HG03520 (cell line): Measurements from ENCODE around the gene MCAM.

Experiments used
- ATAC-seq: cut with Tn5 transposase; IDR thresholded peaks from one replicate; pipeline ENCODE4 v1.9.1; 2021; ENCODE audit warnings: mild to moderate bottlenecking, moderate library complexity; ENCODE audit not compliant: unreplicated experiment

The MCAM gene

DNA sequence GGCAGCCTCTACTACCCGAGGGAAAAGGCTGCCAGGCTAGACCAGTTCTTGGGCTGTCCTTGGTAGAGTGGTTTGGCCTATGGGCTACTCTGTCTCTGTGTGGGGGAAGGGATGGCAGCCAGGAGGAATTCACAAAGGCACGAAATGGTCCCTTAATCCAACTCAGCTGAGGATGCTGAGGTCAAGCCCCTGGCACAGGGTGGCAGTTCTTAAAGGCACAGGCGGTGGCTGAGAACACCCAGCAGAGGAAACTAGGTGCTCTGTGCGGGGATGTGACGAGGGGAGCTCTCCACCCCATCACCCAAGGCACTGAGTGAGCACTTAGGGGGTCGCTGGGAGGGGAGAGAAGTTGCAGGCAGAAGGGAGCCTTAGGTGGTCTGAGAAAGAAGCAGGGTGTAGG, 29.7 kb upstream of the MCAM start, which contains the start of gene MFRP:
TSS of gene MFRP (minus strand) at position 101 of the 400 bp plus-strand sequence. CDS start 192 bp downstream, outside the sequence.
- no peak for ATAC-seq

- ATAC-seq, result no peak
Observed at GRCh38 chr11:119345685-119346084, 28.8 kb upstream of the MCAM start.

DNA sequence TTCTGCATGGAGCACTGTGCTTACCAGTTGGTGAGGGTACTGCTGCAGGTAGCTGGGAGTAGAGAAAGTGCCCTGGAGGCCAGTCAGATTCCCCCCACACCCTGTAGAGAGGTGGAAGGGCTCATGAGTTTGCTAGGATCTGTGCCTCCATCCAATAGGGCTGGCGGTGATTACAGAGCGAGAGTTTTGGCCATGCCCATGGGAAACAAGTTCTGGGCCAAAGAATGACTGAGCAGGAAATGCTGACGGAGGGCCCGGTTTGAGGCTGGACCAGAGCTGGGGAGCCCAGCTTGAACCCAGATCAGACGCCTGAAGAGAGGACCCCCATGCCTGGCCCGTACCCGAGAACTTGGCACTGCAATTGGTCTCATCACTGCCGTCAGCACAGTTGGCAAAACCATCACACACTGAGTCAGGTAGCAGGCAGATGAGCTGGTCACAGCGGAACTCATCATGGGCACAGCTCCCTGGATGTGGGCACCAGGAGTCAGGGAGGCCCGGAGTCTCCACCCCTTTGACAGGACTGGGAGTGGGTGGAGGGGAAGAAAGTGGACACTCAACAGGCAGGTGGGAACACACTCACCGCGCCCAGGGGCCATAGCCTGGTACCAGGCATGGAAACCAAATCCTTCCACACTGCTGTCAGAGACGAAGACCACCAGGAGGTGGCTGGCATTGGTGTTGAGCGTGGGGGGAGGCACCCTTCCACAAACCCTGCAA, 27.5 kb upstream of the MCAM start:
- ATAC-seq, result no peak

GRCh38 chr11:119343726-119344125, 26.8 kb upstream of the MCAM start:
- ATAC-seq, result no peak

- no peak for ATAC-seq
Observed at GRCh38 chr11:119342362-119343130, 25.6 kb upstream of the MCAM start.

DNA sequence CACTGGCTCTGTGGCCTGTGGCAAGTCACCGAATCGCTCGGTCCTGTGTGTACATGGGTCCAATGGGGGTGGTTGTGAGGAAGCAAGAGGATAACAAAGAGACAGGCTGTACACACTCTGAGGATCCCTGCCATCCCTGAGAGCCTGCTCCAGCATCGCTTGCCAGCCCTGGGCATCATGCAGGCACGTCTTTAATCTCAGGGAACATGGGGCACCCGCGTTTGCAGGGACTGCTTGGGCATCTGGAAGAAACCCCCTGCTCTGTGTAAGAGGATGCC, 25.0 kb upstream of the MCAM start:
- ATAC-seq, result no peak

DNA sequence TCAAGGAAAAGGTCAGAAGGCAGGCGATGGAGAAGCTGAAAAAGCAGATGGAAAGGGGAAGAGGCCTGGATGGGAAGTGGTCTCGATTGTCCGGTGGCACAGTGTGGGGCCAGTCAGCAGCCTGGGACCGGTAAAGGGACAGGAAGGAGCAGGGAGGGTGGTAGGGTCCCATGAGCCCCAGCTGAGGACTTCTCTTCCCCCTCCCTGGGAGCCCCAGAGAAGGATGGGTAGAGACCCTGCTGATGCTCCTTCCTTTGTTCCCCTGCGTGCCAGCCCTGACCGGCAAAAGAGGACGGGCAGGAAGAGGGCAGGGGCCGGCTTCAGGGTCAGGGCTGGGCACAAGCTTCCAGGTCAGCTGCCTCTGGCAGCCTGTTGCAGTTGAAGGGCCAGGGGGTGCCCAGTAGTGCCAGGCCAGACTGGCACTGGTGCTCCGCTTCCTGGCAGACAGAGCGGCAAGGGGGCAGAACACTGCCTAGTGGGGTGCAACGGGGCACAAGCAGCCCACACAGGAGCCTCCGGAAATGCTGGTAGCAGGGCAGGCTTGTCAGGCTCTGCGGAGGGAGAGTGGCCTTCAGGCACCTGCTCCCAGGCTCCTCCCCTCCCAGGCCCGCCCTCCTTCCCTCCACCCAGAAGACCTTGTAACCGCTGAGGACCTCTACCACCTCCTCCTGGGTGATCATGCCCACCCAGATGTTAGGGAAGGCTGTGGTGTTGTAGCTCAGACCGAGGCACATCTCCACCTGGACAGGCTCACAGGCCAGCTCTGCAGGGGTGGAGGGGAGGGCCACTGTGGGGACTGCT, 24.5 kb upstream of the MCAM start:
- ATAC-seq, result no peak

DNA sequence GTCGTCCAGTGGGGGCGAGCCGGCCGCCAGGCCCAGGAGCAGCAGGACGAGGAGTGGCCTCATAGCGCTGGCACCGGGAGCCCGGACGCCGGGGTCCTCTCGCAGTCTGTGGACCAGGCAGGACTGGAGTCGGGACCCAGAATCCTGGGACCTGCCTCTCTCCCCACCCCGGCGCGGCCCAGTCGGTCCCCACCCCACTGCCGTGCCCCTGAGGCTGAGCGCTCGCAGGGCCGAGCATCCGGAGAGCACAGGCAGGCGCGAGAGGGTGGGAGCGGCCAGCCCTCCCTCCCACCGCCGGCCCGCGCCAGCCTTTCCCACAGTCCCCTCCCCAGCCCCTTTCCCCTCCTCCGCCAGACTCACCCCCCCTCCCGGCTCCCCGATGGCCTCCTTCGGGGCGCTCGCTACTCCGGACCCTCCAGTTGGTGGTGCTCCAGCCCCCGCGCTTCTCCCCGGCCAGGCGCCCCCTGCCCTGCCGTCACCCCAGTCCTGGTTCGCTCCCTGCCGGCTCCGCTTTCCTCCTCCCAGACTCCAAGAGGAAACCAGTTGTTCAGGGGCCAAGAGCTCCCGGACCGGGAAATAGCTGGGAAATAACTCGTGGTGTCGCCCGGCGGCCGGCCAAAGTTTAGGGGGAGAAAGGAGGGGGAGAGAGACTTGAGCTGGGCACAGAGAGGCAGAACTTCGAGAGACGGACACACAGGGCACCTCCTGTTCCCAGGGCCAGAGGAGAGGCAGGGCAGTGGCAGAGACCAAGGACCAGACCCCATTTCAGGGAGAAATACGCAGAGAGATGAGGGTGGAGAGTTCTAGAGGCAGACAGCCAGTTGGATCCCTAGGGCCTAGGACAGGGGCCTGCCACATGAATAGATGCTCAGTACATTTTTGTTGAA, 23.6 kb upstream of the MCAM start, which contains the start of gene C1QTNF5:
TSS of gene C1QTNF5 (minus strand) at position 549 of the 887 bp plus-strand sequence. CDS start at position 63, 486 bp downstream.
- no peak for ATAC-seq

GRCh38 chr11:119339589-119340334, 22.8 kb upstream of the MCAM start:
- no peak for ATAC-seq

- no peak for ATAC-seq
Observed at GRCh38 chr11:119338965-119339588, 22.1 kb upstream of the MCAM start.

DNA sequence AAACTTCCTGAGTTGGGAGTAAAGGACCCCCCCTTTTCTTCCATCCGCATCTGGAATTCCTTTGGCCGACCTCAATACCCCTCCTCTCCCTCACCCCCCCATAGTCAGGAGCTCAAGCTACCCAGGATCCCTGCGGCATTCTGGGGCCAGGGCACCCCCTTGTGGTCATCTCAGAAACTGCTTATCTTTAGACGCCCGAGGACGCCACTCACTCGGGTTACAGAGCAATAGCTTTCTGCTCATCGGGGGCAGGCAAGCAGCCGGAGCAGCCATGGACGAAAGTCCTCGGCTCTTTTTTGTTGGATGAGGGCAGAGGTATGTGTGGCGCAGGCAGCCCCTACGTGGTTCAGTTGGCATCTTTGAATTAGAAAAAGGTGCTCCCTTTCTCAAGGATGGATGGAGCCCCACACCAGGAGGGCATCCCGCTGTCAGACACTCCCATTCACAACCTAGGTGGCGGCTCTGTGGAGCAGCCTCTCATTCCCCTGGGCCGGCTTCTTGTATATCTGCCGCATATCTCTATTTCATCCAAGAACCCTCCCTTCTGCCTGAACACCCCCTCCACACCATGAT, 21.5 kb upstream of the MCAM start:
- ATAC-seq, result no peak

DNA sequence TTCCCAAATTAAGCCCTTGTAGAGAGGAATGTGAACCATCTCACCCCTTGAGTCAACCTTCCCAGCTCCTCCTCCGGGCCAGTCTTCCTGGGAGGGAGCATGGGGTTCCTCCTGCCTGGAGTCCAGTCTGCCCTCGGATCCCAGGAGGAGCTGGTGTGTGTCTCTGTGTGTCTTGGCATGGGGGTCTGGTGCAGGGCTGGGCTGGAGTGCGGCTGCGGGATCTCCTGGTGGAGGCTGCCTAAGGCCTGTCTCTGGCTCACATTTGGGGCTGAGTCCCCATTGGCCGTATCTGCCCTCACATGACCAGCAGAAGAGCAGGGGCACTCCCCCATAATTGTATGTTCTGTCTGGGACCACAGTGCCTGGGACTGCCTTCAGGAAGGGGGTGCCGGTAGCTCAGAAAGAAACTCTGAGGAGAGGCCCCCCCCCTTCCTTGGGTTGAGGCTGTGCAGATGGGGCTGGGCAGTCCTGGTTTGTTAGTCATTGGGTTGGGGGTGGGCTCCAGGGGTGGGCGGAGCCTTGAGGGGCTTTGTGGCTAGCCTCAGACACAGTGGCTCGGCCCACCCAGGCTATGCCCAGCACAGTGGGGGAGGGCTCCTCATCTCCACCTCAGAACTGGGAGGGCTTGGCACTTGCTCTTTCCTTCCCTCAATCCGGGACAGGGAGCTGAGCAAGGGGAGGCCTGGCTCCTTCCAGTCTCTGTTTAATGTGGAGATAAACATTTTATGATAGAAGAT, 20.8 kb upstream of the MCAM start:
- ATAC-seq, result no peak

DNA sequence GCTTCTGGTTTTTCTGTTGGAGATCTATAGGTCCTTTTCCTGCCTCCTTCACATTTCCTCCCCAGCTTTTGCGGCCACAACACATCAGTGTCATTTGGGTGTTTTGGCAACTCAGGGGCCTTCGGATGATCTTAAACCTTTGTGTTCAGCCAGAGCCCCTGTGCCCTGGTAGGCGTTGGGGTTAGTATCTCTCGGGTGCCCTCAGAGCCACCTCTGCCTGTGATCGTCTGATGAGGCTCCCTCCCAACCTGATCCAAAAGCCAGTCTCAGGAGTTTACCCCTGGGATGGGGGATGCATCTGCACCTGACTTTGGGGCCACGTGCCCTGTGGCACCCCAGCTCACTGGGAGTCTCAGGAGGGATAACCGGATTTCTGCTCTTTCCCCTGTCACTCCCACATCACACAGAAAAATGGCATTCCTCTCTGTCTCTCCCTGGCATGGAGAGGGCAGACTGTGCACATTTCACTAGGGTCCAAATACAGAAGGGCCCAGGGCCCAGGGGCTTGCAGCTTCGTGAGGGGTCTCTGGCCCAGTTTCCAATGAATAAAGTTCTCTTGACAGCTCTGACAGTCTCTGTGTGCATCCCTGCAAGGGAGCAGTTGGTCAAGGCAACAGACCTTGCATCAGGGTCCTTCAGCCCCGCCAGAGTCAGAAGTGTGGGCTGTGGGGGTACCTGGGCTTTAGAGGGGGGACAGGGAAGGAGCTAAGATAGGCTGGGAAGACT, 20.0 kb upstream of the MCAM start:
- no peak for ATAC-seq

DNA sequence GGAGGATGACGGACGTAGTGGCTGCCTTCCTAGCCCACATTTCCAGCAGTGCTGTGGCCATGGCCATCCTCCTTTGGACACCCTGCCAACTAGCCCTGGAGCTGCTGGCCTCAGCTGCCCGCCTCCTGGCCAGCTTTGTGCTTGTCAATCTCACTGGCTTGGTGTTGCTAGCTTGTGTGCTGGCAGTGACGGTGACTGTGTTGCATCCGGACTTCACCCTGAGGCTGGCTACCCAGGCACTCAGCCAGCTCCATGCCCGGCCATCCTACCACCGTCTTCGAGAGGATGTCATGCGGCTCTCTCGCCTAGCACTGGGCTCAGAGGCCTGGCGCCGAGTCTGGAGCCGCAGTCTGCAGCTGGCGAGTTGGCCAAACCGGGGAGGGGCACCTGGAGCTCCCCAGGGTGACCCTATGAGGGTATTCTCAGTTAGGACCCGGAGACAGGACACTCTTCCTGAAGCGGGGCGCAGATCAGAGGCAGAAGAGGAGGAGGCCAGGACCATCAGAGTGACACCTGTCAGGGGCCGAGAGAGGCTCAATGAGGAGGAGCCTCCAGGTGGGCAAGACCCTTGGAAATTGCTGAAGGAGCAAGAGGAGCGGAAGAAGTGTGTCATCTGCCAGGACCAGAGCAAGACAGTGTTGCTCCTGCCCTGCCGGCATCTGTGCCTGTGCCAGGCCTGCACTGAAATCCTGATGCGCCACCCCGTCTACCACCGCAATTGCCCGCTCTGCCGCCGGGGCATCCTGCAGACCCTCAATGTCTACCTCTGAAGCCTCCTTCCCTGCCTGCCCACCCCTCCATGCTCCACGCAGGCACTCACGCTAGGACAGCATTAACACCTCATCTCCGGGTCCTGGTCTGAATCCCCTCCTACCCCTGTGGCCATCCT, 19.0 kb upstream of the MCAM start:
- ATAC-seq, result no peak

DNA sequence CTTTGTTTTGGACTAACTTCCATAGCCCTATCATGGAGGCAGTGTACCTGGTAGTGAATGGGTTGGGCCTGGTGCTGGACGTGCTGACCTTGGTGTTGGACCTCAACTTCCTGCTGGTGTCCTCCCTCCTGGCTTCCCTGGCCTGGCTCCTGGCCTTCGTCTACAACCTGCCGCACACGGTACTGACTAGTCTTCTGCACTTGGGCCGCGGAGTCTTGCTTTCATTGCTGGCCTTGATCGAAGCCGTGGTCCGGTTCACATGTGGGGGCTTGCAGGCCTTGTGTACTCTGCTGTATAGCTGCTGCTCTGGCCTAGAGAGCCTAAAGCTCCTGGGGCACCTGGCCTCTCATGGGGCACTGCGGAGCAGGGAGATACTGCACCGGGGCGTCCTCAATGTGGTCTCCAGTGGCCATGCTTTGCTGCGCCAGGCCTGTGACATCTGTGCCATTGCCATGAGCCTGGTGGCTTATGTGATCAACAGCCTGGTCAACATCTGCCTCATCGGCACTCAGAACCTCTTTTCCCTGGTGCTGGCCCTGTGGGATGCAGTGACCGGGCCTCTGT, 18.2 kb upstream of the MCAM start:
- no peak for ATAC-seq

- peak; percentile 93 for ATAC-seq
Observed at GRCh38 chr11:119334174-119334930, 17.4 kb upstream of the MCAM start, which contains the start of gene RNF26. RNF26 (plus strand) TSS chr11:119334527; CDS start chr11:119335123, 596 bp downstream.
